ENCODE results near the gene KDM2A.
"Not testable (repeated sequence)": the region's sequence is repeated elsewhere in the genome, so short reads cannot be mapped to it uniquely, and the experiment has no call there.

The KDM2A gene

DNA sequence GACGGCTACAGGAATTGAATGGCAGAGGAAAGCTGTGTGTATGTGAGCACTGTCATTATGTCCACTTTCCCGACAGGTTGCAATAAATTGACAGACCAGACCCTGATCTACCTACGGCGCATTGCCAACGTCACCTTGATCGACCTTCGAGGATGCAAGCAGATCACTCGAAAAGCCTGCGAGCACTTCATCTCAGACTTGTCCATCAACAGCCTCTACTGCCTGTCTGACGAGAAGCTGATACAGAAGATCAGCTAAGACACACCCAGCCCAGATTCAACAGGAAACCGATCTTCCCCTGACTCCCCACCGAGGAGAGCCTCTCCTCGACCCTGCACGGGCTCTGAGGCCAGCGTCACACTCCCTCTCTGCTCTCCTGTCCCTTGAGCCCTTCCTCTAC is 135.7 kb downstream of the KDM2A start:
- Histone ChIP-seq H3K36me3 (ENCODE audit: control insufficient read depth, insufficient read depth, low read length) (peaks cover 64% of the 10 kb centered on the region), H3K27me3 (replicated peaks; ENCODE audit: control insufficient read depth, insufficient read depth, low read length) (no peaks in the 10 kb centered on the region), H3K4me3 (replicated peaks; ENCODE audit: low read depth, low read length) (no peak overlapping the region)
- no peak for DNase-seq (ENCODE audit: extremely low read depth, insufficient read length)
- TF ChIP-seq, protein P1, sequence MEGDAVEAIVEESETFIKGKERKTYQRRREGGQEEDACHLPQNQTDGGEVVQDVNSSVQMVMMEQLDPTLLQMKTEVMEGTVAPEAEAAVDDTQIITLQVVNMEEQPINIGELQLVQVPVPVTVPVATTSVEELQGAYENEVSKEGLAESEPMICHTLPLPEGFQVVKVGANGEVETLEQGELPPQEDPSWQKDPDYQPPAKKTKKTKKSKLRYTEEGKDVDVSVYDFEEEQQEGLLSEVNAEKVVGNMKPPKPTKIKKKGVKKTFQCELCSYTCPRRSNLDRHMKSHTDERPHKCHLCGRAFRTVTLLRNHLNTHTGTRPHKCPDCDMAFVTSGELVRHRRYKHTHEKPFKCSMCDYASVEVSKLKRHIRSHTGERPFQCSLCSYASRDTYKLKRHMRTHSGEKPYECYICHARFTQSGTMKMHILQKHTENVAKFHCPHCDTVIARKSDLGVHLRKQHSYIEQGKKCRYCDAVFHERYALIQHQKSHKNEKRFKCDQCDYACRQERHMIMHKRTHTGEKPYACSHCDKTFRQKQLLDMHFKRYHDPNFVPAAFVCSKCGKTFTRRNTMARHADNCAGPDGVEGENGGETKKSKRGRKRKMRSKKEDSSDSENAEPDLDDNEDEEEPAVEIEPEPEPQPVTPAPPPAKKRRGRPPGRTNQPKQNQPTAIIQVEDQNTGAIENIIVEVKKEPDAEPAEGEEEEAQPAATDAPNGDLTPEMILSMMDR (IDR thresholded peaks at IDR 0.05; ENCODE audit: insufficient read depth, low read length, poor library complexity, severe bottlenecking): no peak

DNA sequence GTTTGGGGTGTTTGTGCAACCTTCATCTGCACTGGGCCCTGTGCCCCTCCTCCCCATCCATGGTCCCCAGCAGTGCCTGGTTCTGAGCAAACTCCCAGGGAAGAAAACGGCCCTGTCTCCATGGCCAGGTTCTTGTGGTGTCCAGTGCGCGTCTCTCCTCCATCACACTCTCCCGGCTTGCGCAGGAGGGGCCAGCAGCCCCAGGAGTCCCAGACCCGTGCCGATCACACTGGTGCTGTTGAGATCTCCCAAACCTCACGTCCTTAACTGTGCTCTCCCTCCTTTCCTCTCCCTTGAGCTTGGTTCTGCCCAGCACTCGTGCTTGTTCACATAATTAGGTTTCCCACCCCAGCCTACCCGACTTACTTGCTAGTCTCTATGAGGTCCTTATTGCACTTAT is 136.3 kb downstream of the KDM2A start:
- no peak overlapping the region for H3K4me3 ChIP-seq (replicated peaks; ENCODE audit: low read depth, low read length)
- TF ChIP-seq, protein P1 (IDR thresholded peaks at IDR 0.05; ENCODE audit: insufficient read depth, low read length, poor library complexity, severe bottlenecking): no peak
- no peaks in the 10 kb centered on the region for H3K27me3 ChIP-seq (replicated peaks; ENCODE audit: control insufficient read depth, insufficient read depth, low read length)
- H3K36me3 ChIP-seq (ENCODE audit: control insufficient read depth, insufficient read depth, low read length): peaks cover 58% of the 10 kb centered on the region
- DNase-seq (ENCODE audit: extremely low read depth, insufficient read length): no peak

DNA sequence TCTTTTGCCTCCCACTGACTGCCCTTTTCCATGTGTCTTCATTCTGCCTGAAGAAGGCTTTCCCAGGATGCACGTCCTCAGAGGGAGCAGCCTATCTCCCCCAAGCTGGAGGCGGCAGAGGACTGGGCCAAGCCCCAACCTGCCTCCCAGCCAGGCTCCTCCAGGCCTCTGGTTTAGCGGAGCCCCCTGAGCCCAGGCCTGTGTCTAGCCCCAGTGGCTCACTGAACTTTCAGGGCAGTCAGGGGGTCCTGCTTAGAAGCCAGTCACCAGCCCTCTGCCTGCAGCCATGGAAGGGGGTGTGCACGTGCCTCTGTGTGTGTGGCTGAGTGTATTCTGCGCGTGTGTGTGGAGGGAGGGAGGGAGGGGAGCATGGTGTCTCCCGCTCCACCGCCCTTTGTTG is 136.8 kb downstream of the KDM2A start:
- Histone ChIP-seq H3K4me3 (replicated peaks; ENCODE audit: low read depth, low read length) (no peak overlapping the region), H3K27me3 (replicated peaks; ENCODE audit: control insufficient read depth, insufficient read depth, low read length) (no peaks in the 10 kb centered on the region), H3K36me3 (ENCODE audit: control insufficient read depth, insufficient read depth, low read length) (peaks cover 53% of the 10 kb centered on the region)
- TF ChIP-seq, protein P1 (IDR thresholded peaks at IDR 0.05; ENCODE audit: insufficient read depth, low read length, poor library complexity, severe bottlenecking): no peak
- no peak for DNase-seq (ENCODE audit: extremely low read depth, insufficient read length)

DNA sequence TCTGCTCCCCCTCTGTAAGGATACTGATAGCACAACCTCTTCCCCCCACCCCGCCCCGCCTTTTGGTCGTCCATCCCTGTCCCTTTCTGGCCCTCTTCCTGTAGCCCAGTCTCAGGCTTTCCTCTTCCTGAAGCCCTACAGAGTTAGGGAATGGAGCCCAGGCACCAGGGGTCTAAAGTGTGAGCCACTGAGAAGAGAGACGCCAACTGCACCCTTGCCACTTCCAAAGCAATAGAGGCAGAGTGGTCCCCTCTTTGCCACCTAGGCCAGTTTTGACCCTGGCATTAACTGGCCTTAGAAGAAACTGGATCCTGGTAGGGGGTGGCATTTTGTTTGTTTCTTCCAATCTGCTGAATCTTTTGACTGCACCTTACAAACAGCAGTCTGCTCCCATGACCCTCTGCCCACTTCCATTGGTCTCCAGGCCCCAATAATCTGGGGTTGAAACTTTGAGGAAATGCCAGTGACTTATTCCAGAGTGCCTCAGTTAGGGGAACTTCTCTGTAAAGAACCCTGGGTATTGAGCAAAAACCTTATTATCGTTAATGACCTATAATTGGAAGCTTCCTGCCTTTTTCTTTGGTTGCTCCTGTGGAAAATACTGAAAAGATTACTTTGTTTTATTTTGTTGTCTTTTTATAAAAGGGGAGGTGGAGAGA is 137.5 kb downstream of the KDM2A start:
- no peak for DNase-seq (ENCODE audit: extremely low read depth, insufficient read length)

DNA sequence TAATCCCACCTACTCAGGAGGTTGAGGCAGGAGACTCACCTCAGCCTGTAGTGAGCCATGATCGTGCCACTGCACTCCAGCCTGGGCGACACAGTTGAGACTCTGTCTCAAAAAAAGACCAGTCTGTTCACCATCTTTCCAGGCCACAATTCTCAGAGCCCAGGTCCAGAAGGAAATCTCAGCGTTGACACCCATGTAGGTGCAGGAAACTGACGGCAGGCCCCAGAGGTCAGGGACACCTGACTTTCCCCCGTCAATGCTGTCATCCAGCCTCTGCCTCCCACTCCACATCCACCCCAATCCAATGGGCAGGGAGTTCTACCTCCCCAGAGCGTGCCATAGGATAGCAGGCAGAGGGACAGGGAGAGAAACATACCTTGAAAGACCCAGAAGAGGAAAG is 141.3 kb downstream of the KDM2A start:
- no peak overlapping the region for H3K4me3 ChIP-seq (replicated peaks; ENCODE audit: low read depth, low read length)
- no peaks in the 10 kb centered on the region for H3K27me3 ChIP-seq (replicated peaks; ENCODE audit: control insufficient read depth, insufficient read depth, low read length)
- no peak for DNase-seq (ENCODE audit: extremely low read depth, insufficient read length)
- TF ChIP-seq, protein P1 (IDR thresholded peaks at IDR 0.05; ENCODE audit: insufficient read depth, low read length, poor library complexity, severe bottlenecking): no peak
- H3K36me3 ChIP-seq (ENCODE audit: control insufficient read depth, insufficient read depth, low read length): peaks cover 10% of the 10 kb centered on the region

More for the DNA sequence above, 137.5 kb downstream of the KDM2A start:
- TF ChIP-seq, protein P1 (IDR thresholded peaks at IDR 0.05; ENCODE audit: insufficient read depth, low read length, poor library complexity, severe bottlenecking): no peak
- no peak overlapping the region for H3K4me3 ChIP-seq (replicated peaks; ENCODE audit: low read depth, low read length)
- H3K27me3 ChIP-seq (replicated peaks; ENCODE audit: control insufficient read depth, insufficient read depth, low read length): no peaks in the 10 kb centered on the region
- H3K36me3 ChIP-seq (ENCODE audit: control insufficient read depth, insufficient read depth, low read length): peaks cover 46% of the 10 kb centered on the region

DNA sequence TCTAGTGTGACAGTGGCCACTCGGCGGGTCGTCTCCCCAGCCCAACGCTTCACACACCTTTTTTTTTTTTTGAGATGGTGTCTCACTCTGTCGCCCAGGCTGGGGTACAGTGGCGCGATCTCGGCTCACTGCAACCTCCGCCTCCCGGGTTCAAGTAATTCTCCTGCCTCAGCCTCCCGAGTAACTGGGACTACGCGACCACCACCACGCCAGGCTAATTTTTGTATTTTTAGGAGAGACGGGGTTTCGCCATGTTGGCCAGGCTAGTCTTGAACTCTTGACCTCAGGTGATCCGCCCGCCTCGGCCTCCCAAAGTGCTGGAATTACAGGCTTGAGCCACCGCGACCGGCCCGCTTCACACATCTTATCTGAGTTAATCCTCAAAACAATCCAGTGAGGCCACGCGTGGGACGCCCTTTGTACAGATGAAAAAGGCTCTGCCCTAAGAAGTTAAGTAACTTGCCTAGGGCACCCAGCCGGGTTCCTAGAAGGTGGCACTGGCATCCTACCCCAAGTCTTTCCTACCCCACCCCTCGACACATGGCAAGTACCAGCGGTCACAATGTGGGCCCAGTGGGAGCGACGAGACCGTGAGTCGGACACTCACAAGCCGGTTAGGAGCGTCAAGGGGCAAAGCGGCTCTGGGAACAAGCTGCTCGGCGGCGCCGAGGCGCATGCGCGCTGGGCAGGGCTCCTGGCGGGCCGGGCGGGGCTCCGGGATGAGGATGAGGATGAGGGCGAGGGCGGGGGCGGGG is 142.0 kb downstream of the KDM2A start:
- peak overlapping the region; percentile 53 for H3K4me3 ChIP-seq (replicated peaks; ENCODE audit: low read depth, low read length)
- DNase-seq (ENCODE audit: extremely low read depth, insufficient read length); H3K27me3 ChIP-seq (replicated peaks; ENCODE audit: control insufficient read depth, insufficient read depth, low read length); H3K36me3 ChIP-seq (ENCODE audit: control insufficient read depth, insufficient read depth, low read length): not testable (repeated sequence)
